Measurements from ENCODE around the gene OR1F1.

DNA sequence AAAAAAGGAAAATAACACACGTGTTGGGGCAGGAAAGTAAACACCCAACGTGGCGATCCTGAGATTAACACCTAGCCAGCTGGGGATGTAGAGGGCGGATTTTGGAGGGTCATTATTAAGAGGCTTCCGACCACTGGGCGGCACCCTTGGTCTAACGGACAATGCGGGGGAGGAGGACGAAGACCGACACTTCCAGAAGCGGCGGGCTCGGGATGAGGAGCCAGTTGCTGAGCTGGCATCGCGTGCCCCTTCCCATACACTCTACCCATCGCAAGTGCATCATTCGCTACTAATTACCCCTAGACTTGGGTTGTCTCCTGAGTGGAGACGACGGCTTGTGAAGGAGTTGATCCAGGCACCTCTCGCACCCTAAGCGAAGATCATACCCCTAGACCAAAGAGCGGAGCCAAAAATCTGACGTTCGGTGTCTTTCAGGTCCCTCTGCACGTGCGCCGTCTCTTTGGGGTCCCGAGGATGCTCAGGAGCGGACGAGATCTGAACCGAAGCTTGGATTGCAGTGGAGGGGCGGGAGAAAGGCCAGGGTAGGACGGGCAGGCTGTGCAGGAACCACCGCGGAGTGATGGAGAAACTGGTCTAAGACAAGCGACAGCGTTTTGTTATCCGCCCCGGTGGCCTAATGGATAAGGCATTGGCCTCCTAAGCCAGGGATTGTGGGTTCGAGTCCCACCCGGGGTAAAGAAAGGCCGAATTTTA lies 35.6 kb upstream of the OR1F1 start:
- TF ChIP-seq CEBPB (IDR thresholded peaks at IDR 0.05): peak; percentile 54; the same call in 1 of the 2 replicates
- peak; percentile 39; the same call in 1 of the 2 replicates for TF ChIP-seq TAF1 (IDR thresholded peaks at IDR 0.05; ENCODE audit: low read depth)
- TF ChIP-seq, protein P1, sequence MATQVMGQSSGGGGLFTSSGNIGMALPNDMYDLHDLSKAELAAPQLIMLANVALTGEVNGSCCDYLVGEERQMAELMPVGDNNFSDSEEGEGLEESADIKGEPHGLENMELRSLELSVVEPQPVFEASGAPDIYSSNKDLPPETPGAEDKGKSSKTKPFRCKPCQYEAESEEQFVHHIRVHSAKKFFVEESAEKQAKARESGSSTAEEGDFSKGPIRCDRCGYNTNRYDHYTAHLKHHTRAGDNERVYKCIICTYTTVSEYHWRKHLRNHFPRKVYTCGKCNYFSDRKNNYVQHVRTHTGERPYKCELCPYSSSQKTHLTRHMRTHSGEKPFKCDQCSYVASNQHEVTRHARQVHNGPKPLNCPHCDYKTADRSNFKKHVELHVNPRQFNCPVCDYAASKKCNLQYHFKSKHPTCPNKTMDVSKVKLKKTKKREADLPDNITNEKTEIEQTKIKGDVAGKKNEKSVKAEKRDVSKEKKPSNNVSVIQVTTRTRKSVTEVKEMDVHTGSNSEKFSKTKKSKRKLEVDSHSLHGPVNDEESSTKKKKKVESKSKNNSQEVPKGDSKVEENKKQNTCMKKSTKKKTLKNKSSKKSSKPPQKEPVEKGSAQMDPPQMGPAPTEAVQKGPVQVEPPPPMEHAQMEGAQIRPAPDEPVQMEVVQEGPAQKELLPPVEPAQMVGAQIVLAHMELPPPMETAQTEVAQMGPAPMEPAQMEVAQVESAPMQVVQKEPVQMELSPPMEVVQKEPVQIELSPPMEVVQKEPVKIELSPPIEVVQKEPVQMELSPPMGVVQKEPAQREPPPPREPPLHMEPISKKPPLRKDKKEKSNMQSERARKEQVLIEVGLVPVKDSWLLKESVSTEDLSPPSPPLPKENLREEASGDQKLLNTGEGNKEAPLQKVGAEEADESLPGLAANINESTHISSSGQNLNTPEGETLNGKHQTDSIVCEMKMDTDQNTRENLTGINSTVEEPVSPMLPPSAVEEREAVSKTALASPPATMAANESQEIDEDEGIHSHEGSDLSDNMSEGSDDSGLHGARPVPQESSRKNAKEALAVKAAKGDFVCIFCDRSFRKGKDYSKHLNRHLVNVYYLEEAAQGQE (IDR thresholded peaks at IDR 0.05; ENCODE audit: low read depth): no peak
- TF ChIP-seq, protein P2, sequence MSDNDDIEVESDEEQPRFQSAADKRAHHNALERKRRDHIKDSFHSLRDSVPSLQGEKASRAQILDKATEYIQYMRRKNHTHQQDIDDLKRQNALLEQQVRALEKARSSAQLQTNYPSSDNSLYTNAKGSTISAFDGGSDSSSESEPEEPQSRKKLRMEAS (IDR thresholded peaks at IDR 0.05): peak; percentile 45; the same call in 1 of the 2 replicates
- TF ChIP-seq EGR1 (IDR thresholded peaks at IDR 0.05): peak; percentile 68
- TF ChIP-seq YY1 (IDR thresholded peaks at IDR 0.05; ENCODE audit: low read depth): peak; percentile 57; the same call in 1 of the 2 replicates
- TF ChIP-seq RAD21 (IDR thresholded peaks at IDR 0.05; ENCODE audit: low read depth): peak; percentile 57
- no peak; the same call in 1 of the 2 replicates for TF ChIP-seq EP300 (IDR thresholded peaks at IDR 0.05; ENCODE audit: borderline replicate concordance)
- TF ChIP-seq TCF12 (IDR thresholded peaks at IDR 0.05; ENCODE audit: low read depth): peak; percentile 46; the same call in 1 of the 2 replicates
